GM12892 (cell line): ENCODE results near the gene FSTL4.

Source experiments
- POLR2A ChIP-seq: IDR thresholded peaks from 2 replicates; pipeline ENCODE4 v1.6.1; 2011; ENCODE audit warnings: low read depth, low read length, control low read depth
- POLR2AphosphoS5 ChIP-seq: IDR thresholded peaks from 2 replicates; pipeline ENCODE4 v1.6.1; 2011; ENCODE audit warnings: low read depth, low read length, control low read depth
- TAF1 ChIP-seq: IDR thresholded peaks from 2 replicates; pipeline ENCODE4 v1.6.1; 2011; ENCODE audit warnings: low read depth, mild to moderate bottlenecking, control low read depth, low read length, borderline replicate concordance

GRCh38 chr5:133618141-133618540 is 5.8 kb upstream of the FSTL4 start:
- no peak for TF ChIP-seq TAF1
- no peak for TF ChIP-seq POLR2A
- no peak for TF ChIP-seq POLR2AphosphoS5
